HEK293 (cell line): Measurements from ENCODE around the gene DISC1.

ENCODE experiments used
- CTCF ChIA-PET: fragments of 350-600 bp; formaldehyde crosslinking; extraction: SDS; loops from one replicate; lab custom pipeline; 2021; ENCODE audit warnings: antibody characterized with exemption; lab: Yijun Ruan, JAX
- POLR2A ChIA-PET: fragments of 300-600 bp; formaldehyde crosslinking; extraction: SDS; loops from one replicate; lab custom pipeline; 2020; ENCODE audit warnings: antibody characterized with exemption, inconsistent platforms; lab: Yijun Ruan, JAX
- H3K27ac ChIP-seq: fragments of 200-500 bp; sonication (Bioruptor generic); 2 replicates; pipeline ENCODE4 v1.5.1; 2014; ENCODE audit warnings: low read depth, low read length, control low read depth, inconsistent platforms; ENCODE audit errors: extremely low read depth
- H3K36me3 ChIP-seq, 2 experiments: fragments of 200-500 bp in 1 of 2; sonication (Bioruptor generic) in 1 of 2; 1 replicate in 1 of 2; 2 replicates in 1 of 2; pipeline ENCODE4 v1.5.1; 2014 to 2017; ENCODE audit warnings: inconsistent platforms in 2 of 2, low read length in 2 of 2; ENCODE audit not compliant: control insufficient read depth in 2 of 2, insufficient read depth in 1 of 2
- H3K4me1 ChIP-seq: fragments of 200-500 bp; sonication (Bioruptor generic); 2 replicates; pipeline ENCODE4 v1.5.1; 2014; ENCODE audit warnings: mild to moderate bottlenecking, low read length, inconsistent platforms; ENCODE audit not compliant: control insufficient read depth, insufficient read depth
- H3K4me3 ChIP-seq: 2 replicates; pipeline ENCODE4 v1.5.1; 2011; ENCODE audit warnings: low read depth, mild to moderate bottlenecking, control low read depth, low read length, moderate library complexity
- H3K9me3 ChIP-seq: fragments of 200-500 bp; sonication (Bioruptor generic); 2 replicates; pipeline ENCODE4 v1.5.1; 2014; ENCODE audit warnings: low read depth, low read length, inconsistent platforms; ENCODE audit not compliant: control insufficient read depth, insufficient read depth
- GFI1B ChIP-seq: fragments of 450-650 bp; formaldehyde crosslinking; IDR thresholded peaks from 2 replicates; pipeline ENCODE4 v1.5.1; 2016; ENCODE audit warnings: missing biosample characterization, missing genetic modification characterization
- HOXC10 ChIP-seq: sonication (generic); formaldehyde crosslinking; IDR thresholded peaks from 2 replicates; pipeline ENCODE4 v1.8.1; 2023; ENCODE audit warnings: mild to moderate bottlenecking, missing genetic modification reagents
- MYNN ChIP-seq: fragments of 450-650 bp; formaldehyde crosslinking; IDR thresholded peaks from 2 replicates; pipeline ENCODE4 v1.5.1; 2016; ENCODE audit warnings: missing biosample characterization, missing genetic modification characterization, borderline replicate concordance
- REST ChIP-seq: fragments of 450-650 bp; formaldehyde crosslinking; IDR thresholded peaks from 2 replicates; pipeline ENCODE4 v1.5.1; 2016; ENCODE audit warnings: missing biosample characterization, missing genetic modification characterization
- WT1 ChIP-seq: fragments of 450-650 bp; formaldehyde crosslinking; IDR thresholded peaks from 2 replicates; pipeline ENCODE4 v1.5.1; 2016; ENCODE audit warnings: missing biosample characterization, missing genetic modification characterization
- ZBTB20 ChIP-seq: fragments of 450-650 bp; formaldehyde crosslinking; IDR thresholded peaks from 2 replicates; pipeline ENCODE4 v1.5.1; 2016; ENCODE audit warnings: missing biosample characterization, missing genetic modification characterization
- ZBTB8A ChIP-seq: fragments of 450-650 bp; formaldehyde crosslinking; IDR thresholded peaks from 2 replicates; pipeline ENCODE4 v1.5.1; 2016; ENCODE audit warnings: missing biosample characterization, missing genetic modification characterization
- ZNF132 ChIP-seq: fragments of 450-650 bp; formaldehyde crosslinking; IDR thresholded peaks from 2 replicates; pipeline ENCODE4 v1.5.1; 2017; ENCODE audit warnings: missing biosample characterization, missing genetic modification characterization, borderline replicate concordance
- ZNF140 ChIP-seq: fragments of 450-650 bp; formaldehyde crosslinking; IDR thresholded peaks from 2 replicates; pipeline ENCODE4 v1.5.1; 2016; ENCODE audit warnings: missing biosample characterization, missing genetic modification characterization
- ZNF2 ChIP-seq: fragments of 450-650 bp; formaldehyde crosslinking; IDR thresholded peaks from 2 replicates; pipeline ENCODE4 v1.5.1; 2016; ENCODE audit warnings: missing biosample characterization, missing genetic modification characterization
- ZNF311 ChIP-seq: fragments of 450-650 bp; formaldehyde crosslinking; IDR thresholded peaks from 2 replicates; pipeline ENCODE4 v1.5.1; 2017; ENCODE audit warnings: missing biosample characterization, missing genetic modification characterization, borderline replicate concordance
- ZNF341 ChIP-seq: fragments of 450-650 bp; formaldehyde crosslinking; IDR thresholded peaks from 2 replicates; pipeline ENCODE4; 2016; ENCODE audit warnings: low read depth, missing biosample characterization, missing genetic modification characterization
- ZNF426 ChIP-seq: fragments of 450-650 bp; formaldehyde crosslinking; IDR thresholded peaks from 2 replicates; pipeline ENCODE4 v1.5.1; 2017; ENCODE audit warnings: missing biosample characterization, missing genetic modification characterization, mild to moderate bottlenecking, inconsistent platforms, moderate library complexity
- ZNF433 ChIP-seq: fragments of 450-650 bp; formaldehyde crosslinking; IDR thresholded peaks from 2 replicates; pipeline ENCODE4 v1.5.1; 2016; ENCODE audit warnings: missing biosample characterization, missing genetic modification characterization, low read depth
- ZNF585B ChIP-seq: fragments of 450-650 bp; formaldehyde crosslinking; IDR thresholded peaks from 2 replicates; pipeline ENCODE4 v1.5.1; 2016; ENCODE audit warnings: missing biosample characterization, missing genetic modification characterization
- ZNF629 ChIP-seq: fragments of 450-650 bp; formaldehyde crosslinking; IDR thresholded peaks from 2 replicates; pipeline ENCODE4 v1.5.1; 2017; ENCODE audit warnings: missing biosample characterization, missing genetic modification characterization
- ZNF677 ChIP-seq: fragments of 450-650 bp; IDR thresholded peaks from 2 replicates; pipeline ENCODE4 v1.5.0; 2018; ENCODE audit warnings: missing biosample characterization, mild to moderate bottlenecking, missing genetic modification characterization, moderate library complexity
- ZNF76 ChIP-seq: fragments of 450-650 bp; formaldehyde crosslinking; IDR thresholded peaks from 2 replicates; pipeline ENCODE4; 2016; ENCODE audit warnings: low read depth, missing biosample characterization, missing genetic modification characterization, borderline replicate concordance
- ZNF792 ChIP-seq: fragments of 450-650 bp; formaldehyde crosslinking; IDR thresholded peaks from 2 replicates; pipeline ENCODE4 v1.5.1; 2016; ENCODE audit warnings: missing biosample characterization, missing genetic modification characterization
- ZNF843 ChIP-seq: fragments of 450-650 bp; formaldehyde crosslinking; IDR thresholded peaks from 2 replicates; pipeline ENCODE4 v1.5.1; 2016; ENCODE audit warnings: missing biosample characterization, missing genetic modification characterization
- ZSCAN23 ChIP-seq: fragments of 450-650 bp; formaldehyde crosslinking; IDR thresholded peaks from 2 replicates; pipeline ENCODE4 v1.5.1; 2016; ENCODE audit warnings: missing biosample characterization, missing genetic modification characterization
- TF ChIP-seq, protein P1 (sequence below): fragments of 450-650 bp; formaldehyde crosslinking; conservative IDR thresholded peaks from 2 replicates; pipeline ENCODE4 v1.5.1; 2016; ENCODE audit warnings: low read depth, missing biosample characterization, missing genetic modification characterization
- TF ChIP-seq, protein P2 (sequence below): fragments of 450-650 bp; formaldehyde crosslinking; IDR thresholded peaks from 2 replicates; pipeline ENCODE4 v1.5.1; 2016; ENCODE audit warnings: missing biosample characterization, missing genetic modification characterization

DISC1 gene

DNA sequence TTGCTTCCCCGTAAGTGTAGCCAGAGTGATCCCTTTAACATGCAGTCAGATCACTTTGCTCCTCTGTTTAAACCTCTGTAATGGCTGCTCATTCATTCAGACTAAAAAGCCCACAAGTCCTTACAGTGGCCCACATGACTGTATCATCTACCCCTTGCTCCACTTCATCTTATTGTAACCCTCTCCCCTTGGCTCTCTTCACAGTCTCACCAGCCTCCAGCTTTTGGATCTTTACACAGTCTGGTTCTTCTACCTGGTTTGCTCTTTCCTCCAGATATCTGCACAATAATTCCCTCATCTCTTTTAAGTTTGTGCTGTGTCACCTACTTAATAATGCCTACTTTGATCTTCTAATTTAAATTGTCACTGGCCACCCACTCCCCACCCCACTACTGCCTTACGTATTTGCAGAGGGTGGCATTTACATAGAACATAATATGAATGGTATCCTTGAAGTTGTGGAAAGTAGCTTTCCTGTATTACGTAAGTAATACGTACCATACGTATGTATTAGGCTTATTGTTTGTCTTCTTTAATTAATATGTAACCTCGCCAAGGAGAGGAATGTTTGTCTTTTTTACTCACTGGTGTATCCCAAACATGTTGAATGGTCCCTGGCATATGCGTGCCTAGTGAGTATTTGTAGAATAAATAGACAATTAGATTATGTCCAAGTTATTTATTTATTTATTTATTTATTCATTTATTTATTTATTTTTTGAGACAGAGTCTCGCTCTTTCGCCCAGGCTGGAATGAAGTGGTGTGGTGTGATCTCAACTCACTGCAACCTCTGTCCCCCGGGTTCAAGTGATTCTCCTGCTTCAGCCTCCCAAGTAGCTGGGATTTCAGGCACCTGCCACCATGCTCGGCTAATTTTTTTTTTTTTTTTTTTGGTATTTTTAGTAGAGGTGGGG lies 49.5 kb upstream of the DISC1 start:
- H3K9me3 ChIP-seq = no peaks in the 10 kb centered on the region
- ChIA-PET POLR2A (no interaction called here), CTCF (interaction anchor here (0.6 to 2.2 kb wide), 2 partner anchors 13 to 1035 kb away, joined by 4 to 8 read pairs; no protein-coding TSS in a partner anchor)
- no peak overlapping the region for H3K4me3 ChIP-seq
- H3K27ac ChIP-seq = no peak overlapping the region
- H3K4me1 ChIP-seq = peaks cover 2% of the 10 kb centered on the region; the same call in 1 of the 2 replicates
- TF ChIP-seq ZNF433 (tag by site-specific recombination) = no peak
- TF ChIP-seq ZBTB20 (tag by site-specific recombination) = no peak
- TF ChIP-seq ZBTB8A (tag by site-specific recombination) = 0 out of 2 replicates have a peak, but pooled peaks have one; percentile 16
- TF ChIP-seq, protein P1, sequence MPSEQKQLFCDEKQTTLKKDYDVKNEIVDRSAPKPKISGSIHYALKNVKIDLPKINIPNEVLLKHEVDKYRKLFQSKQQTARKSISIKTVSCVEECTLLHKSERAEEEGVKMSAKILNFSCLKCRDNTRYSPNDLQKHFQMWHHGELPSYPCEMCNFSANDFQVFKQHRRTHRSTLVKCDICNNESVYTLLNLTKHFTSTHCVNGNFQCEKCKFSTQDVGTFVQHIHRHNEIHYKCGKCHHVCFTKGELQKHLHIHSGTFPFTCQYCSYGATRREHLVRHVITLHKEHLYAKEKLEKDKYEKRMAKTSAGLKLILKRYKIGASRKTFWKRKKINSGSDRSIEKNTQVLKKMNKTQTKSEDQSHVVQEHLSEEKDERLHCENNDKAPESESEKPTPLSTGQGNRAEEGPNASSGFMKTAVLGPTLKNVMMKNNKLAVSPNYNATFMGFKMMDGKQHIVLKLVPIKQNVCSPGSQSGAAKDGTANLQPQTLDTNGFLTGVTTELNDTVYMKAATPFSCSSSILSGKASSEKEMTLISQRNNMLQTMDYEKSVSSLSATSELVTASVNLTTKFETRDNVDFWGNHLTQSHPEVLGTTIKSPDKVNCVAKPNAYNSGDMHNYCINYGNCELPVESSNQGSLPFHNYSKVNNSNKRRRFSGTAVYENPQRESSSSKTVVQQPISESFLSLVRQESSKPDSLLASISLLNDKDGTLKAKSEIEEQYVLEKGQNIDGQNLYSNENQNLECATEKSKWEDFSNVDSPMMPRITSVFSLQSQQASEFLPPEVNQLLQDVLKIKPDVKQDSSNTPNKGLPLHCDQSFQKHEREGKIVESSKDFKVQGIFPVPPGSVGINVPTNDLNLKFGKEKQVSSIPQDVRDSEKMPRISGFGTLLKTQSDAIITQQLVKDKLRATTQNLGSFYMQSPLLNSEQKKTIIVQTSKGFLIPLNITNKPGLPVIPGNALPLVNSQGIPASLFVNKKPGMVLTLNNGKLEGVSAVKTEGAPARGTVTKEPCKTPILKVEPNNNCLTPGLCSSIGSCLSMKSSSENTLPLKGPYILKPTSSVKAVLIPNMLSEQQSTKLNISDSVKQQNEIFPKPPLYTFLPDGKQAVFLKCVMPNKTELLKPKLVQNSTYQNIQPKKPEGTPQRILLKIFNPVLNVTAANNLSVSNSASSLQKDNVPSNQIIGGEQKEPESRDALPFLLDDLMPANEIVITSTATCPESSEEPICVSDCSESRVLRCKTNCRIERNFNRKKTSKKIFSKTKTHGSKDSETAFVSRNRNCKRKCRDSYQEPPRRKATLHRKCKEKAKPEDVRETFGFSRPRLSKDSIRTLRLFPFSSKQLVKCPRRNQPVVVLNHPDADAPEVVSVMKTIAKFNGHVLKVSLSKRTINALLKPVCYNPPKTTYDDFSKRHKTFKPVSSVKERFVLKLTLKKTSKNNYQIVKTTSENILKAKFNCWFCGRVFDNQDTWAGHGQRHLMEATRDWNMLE (tag by site-specific recombination) = peak; percentile 57; the same call in 1 of the 2 replicates
- TF ChIP-seq ZNF140 (tag by site-specific recombination) = peak; percentile 28; the same call in 1 of the 2 replicates
- H3K36me3 ChIP-seq = no peaks in the 10 kb centered on the region; a peak in 1 of 3 replicates

GRCh38 chr1:231580874-231581273 lies 45.7 kb upstream of the DISC1 start:
- Histone ChIP-seq H3K4me1 (peaks cover 3% of the 10 kb centered on the region; the same call in 1 of the 2 replicates), H3K27ac (no peak overlapping the region), H3K9me3 (no peaks in the 10 kb centered on the region), H3K36me3 (no peaks in the 10 kb centered on the region; a peak in 1 of 3 replicates), H3K4me3 (no peak overlapping the region)
- CTCF ChIA-PET = interaction anchor here (0.6 to 2.8 kb wide), 6 partner anchors 10 to 224 kb away, joined by 3 to 18 read pairs (median 4); no protein-coding TSS in a partner anchor
- POLR2A ChIA-PET = no interaction called here
- TF ChIP-seq ZSCAN23 (tag by site-specific recombination) (no peak), ZNF792 (no peak), ZNF426 (tag by site-specific recombination) (no peak), ZNF585B (tag by site-specific recombination) (no peak), ZNF629 (no peak), ZNF843 (tag by site-specific recombination) (no peak), REST (no peak), GFI1B (tag by site-specific recombination) (no peak), WT1 (tag by site-specific recombination) (no peak), ZNF677 (tag by site-specific recombination) (no peak), ZNF2 (no peak), MYNN (tag by site-specific recombination) (no peak), ZNF76 (no peak), ZNF132 (tag by site-specific recombination) (no peak), HOXC10 (CRISPR knock-in tag) (no peak), ZNF341 (tag by site-specific recombination) (no peak), ZNF311 (tag by site-specific recombination) (no peak)
- TF ChIP-seq, protein P2, sequence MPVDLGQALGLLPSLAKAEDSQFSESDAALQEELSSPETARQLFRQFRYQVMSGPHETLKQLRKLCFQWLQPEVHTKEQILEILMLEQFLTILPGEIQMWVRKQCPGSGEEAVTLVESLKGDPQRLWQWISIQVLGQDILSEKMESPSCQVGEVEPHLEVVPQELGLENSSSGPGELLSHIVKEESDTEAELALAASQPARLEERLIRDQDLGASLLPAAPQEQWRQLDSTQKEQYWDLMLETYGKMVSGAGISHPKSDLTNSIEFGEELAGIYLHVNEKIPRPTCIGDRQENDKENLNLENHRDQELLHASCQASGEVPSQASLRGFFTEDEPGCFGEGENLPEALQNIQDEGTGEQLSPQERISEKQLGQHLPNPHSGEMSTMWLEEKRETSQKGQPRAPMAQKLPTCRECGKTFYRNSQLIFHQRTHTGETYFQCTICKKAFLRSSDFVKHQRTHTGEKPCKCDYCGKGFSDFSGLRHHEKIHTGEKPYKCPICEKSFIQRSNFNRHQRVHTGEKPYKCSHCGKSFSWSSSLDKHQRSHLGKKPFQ = no peak
